Measurements from ENCODE around the gene PCDHA9. TPM values are rescaled to one million over a fixed set of nuclear protein-coding genes. Genes with fewer than 3 reads are reported as not detected.

The PCDHA9 gene
- total and polyA plus RNA-seq, 2 experiments from 2014 or later: 0.57 to 2.5 TPM

GRCh38 chr5:140883373-140883772, 35.2 kb downstream of the PCDHA9 start:
- Histone ChIP-seq H3K27me3 (no peaks in the 10 kb centered on the region), H3K9me3 (ENCODE audit: low read depth) (peaks cover 6% of the 10 kb centered on the region), H3K36me3 (replicated peaks; ENCODE audit: insufficient read depth, low read depth) (no peaks in the 10 kb centered on the region), H3K79me2 (peaks cover 15% of the 10 kb centered on the region), H3K27ac (no peak overlapping the region), H3K4me2 (no peak overlapping the region), H2AFZ (no peak overlapping the region), H4K20me1 (ENCODE audit: insufficient read depth, poor library complexity, severe bottlenecking) (no peaks in the 10 kb centered on the region), H3K4me3 (no peak overlapping the region), H3K4me1 (ENCODE audit: insufficient read depth) (no peaks in the 10 kb centered on the region), H3K9me2 (replicated peaks; ENCODE audit: insufficient read depth) (no peaks in the 10 kb centered on the region)
- 99% methylated on average over 41 of the region's 41 CpGs for WGBS (ENCODE audit: low lambda C conversion rate, missing lambda C conversion rate)
- TF ChIP-seq EZH2 (IDR thresholded peaks at IDR 0.05; ENCODE audit: borderline replicate concordance) (no peak), CTCF (IDR thresholded peaks at IDR 0.05; ENCODE audit: poor library complexity) (no peak), EZH2phosphoT487 (IDR thresholded peaks at IDR 0.05; ENCODE audit: low read depth, severe bottlenecking, unreplicated experiment) (no peak)
- DNase-seq (ENCODE audit: low spot score): no peak

GRCh38 chr5:140883927-140884697, 35.9 kb downstream of the PCDHA9 start:
- Histone ChIP-seq H3K27me3 (no peaks in the 10 kb centered on the region), H3K9me2 (replicated peaks; ENCODE audit: insufficient read depth) (no peaks in the 10 kb centered on the region), H3K4me1 (ENCODE audit: insufficient read depth) (no peaks in the 10 kb centered on the region), H3K4me3 (no peak overlapping the region), H2AFZ (no peak overlapping the region), H3K9me3 (ENCODE audit: low read depth) (peaks cover 6% of the 10 kb centered on the region), H3K27ac (no peak overlapping the region), H3K79me2 (peaks cover 10% of the 10 kb centered on the region), H3K4me2 (no peak overlapping the region), H3K36me3 (replicated peaks; ENCODE audit: insufficient read depth, low read depth) (no peaks in the 10 kb centered on the region), H4K20me1 (ENCODE audit: insufficient read depth, poor library complexity, severe bottlenecking) (no peaks in the 10 kb centered on the region)
- TF ChIP-seq EZH2 (IDR thresholded peaks at IDR 0.05; ENCODE audit: borderline replicate concordance) (no peak), CTCF (IDR thresholded peaks at IDR 0.05; ENCODE audit: poor library complexity) (no peak), EZH2phosphoT487 (IDR thresholded peaks at IDR 0.05; ENCODE audit: low read depth, severe bottlenecking, unreplicated experiment) (no peak)
- WGBS (ENCODE audit: low lambda C conversion rate, missing lambda C conversion rate): 100% methylated on average over 61 of the region's 79 CpGs
- no peak for DNase-seq (ENCODE audit: low spot score)

Other genes starting within 250 kb of the PCDHA9 start
- 0.84 and 2.3 TPM in 2 replicates for gene CD14, start 215.2 kb upstream of the PCDHA9 start, total RNA-seq
- gene CD14, start 215.2 kb upstream of the PCDHA9 start, polyA plus RNA-seq: 0.45 and 1.9 TPM in 2 replicates
- 10.0 and 25.8 TPM in 2 replicates for gene TMCO6, start 208.9 kb upstream of the PCDHA9 start, total RNA-seq
- 9.3 and 13.1 TPM in 2 replicates for gene TMCO6, start 208.9 kb upstream of the PCDHA9 start, polyA plus RNA-seq
- 82.7 and 82.9 TPM in 2 replicates for gene NDUFA2, start 200.8 kb upstream of the PCDHA9 start, total RNA-seq
- gene NDUFA2, start 200.8 kb upstream of the PCDHA9 start, polyA plus RNA-seq: 161 and 182 TPM in 2 replicates
- 68.7 and 72.2 TPM in 2 replicates for gene IK, start 200.6 kb upstream of the PCDHA9 start, total RNA-seq
- 75.0 and 83.2 TPM in 2 replicates for gene IK, start 200.6 kb upstream of the PCDHA9 start, polyA plus RNA-seq
- 21.2 and 21.4 TPM in 2 replicates for gene WDR55, start 183.5 kb upstream of the PCDHA9 start, total RNA-seq
- 23.0 and 25.6 TPM in 2 replicates for gene WDR55, start 183.5 kb upstream of the PCDHA9 start, polyA plus RNA-seq
- gene DND1, start 174.8 kb upstream of the PCDHA9 start, total RNA-seq: 0.36 and 1.3 TPM in 2 replicates
- 0.52 and 0.85 TPM in 2 replicates for gene DND1, start 174.8 kb upstream of the PCDHA9 start, polyA plus RNA-seq
- gene HARS1, start 157.0 kb upstream of the PCDHA9 start, total RNA-seq: 40.0 and 41.1 TPM in 2 replicates
- gene HARS1, start 157.0 kb upstream of the PCDHA9 start, polyA plus RNA-seq: 56.6 and 58.8 TPM in 2 replicates
- gene HARS2, start 156.9 kb upstream of the PCDHA9 start, total RNA-seq: 22.8 and 26.9 TPM in 2 replicates
- 28.6 and 32.3 TPM in 2 replicates for gene HARS2, start 156.9 kb upstream of the PCDHA9 start, polyA plus RNA-seq
- 37.7 and 40.9 TPM in 2 replicates for gene ZMAT2, start 147.9 kb upstream of the PCDHA9 start, total RNA-seq
- 29.5 and 47.6 TPM in 2 replicates for gene ZMAT2, start 147.9 kb upstream of the PCDHA9 start, polyA plus RNA-seq
- gene PCDHA1, start 62.2 kb upstream of the PCDHA9 start, total RNA-seq: 0.04 TPM in 1 of 2 replicates, not detected in the other
- gene PCDHA1, start 62.2 kb upstream of the PCDHA9 start, polyA plus RNA-seq: not detected in 2 replicates
- gene PCDHA2, start 53.5 kb upstream of the PCDHA9 start, total RNA-seq: 2.3 and 3.9 TPM in 2 replicates
- 2.0 and 2.6 TPM in 2 replicates for gene PCDHA2, start 53.5 kb upstream of the PCDHA9 start, polyA plus RNA-seq
- gene PCDHA3, start 47.3 kb upstream of the PCDHA9 start, total RNA-seq: 0.84 and 1.1 TPM in 2 replicates
- 0.12 and 0.49 TPM in 2 replicates for gene PCDHA3, start 47.3 kb upstream of the PCDHA9 start, polyA plus RNA-seq
- 25.2 and 30.0 TPM in 2 replicates for gene PCDHA4, start 41.3 kb upstream of the PCDHA9 start, total RNA-seq
- 9.1 and 12.3 TPM in 2 replicates for gene PCDHA4, start 41.3 kb upstream of the PCDHA9 start, polyA plus RNA-seq
- gene PCDHA5, start 26.8 kb upstream of the PCDHA9 start, total RNA-seq: 2.2 and 2.5 TPM in 2 replicates
- 0.15 and 0.45 TPM in 2 replicates for gene PCDHA5, start 26.8 kb upstream of the PCDHA9 start, polyA plus RNA-seq
- gene PCDHA6, start 20.4 kb upstream of the PCDHA9 start, total RNA-seq: 3.2 and 3.4 TPM in 2 replicates
- 0.27 and 0.38 TPM in 2 replicates for gene PCDHA6, start 20.4 kb upstream of the PCDHA9 start, polyA plus RNA-seq
- 1.7 and 3.3 TPM in 2 replicates for gene PCDHA7, start 14.1 kb upstream of the PCDHA9 start, total RNA-seq
- gene PCDHA7, start 14.1 kb upstream of the PCDHA9 start, polyA plus RNA-seq: 0.11 and 0.95 TPM in 2 replicates
- 1.6 and 1.9 TPM in 2 replicates for gene PCDHA8, start 7.2 kb upstream of the PCDHA9 start, total RNA-seq
- 0.13 and 0.44 TPM in 2 replicates for gene PCDHA8, start 7.2 kb upstream of the PCDHA9 start, polyA plus RNA-seq
- gene PCDHA10, start 7.5 kb downstream of the PCDHA9 start, total RNA-seq: 9.7 and 13.8 TPM in 2 replicates
- gene PCDHA10, start 7.5 kb downstream of the PCDHA9 start, polyA plus RNA-seq: 7.4 and 7.7 TPM in 2 replicates
- 1.8 and 4.5 TPM in 2 replicates for gene PCDHA11, start 20.6 kb downstream of the PCDHA9 start, total RNA-seq
- 2.5 TPM in 2 replicates for gene PCDHA11, start 20.6 kb downstream of the PCDHA9 start, polyA plus RNA-seq
- gene PCDHA12, start 26.9 kb downstream of the PCDHA9 start, total RNA-seq: 18.7 TPM in 2 replicates
- gene PCDHA12, start 26.9 kb downstream of the PCDHA9 start, polyA plus RNA-seq: 7.2 and 7.8 TPM in 2 replicates
- gene PCDHA13, start 33.7 kb downstream of the PCDHA9 start, total RNA-seq: 4.1 and 4.3 TPM in 2 replicates
- 0.27 and 1.2 TPM in 2 replicates for gene PCDHA13, start 33.7 kb downstream of the PCDHA9 start, polyA plus RNA-seq
- 6.3 and 7.0 TPM in 2 replicates for gene PCDHAC1, start 77.9 kb downstream of the PCDHA9 start, total RNA-seq
- 0.41 and 1.3 TPM in 2 replicates for gene PCDHAC1, start 77.9 kb downstream of the PCDHA9 start, polyA plus RNA-seq
- gene PCDHAC2, start 118.1 kb downstream of the PCDHA9 start, total RNA-seq: 6.8 and 11.3 TPM in 2 replicates
- gene PCDHAC2, start 118.1 kb downstream of the PCDHA9 start, polyA plus RNA-seq: 5.4 and 6.4 TPM in 2 replicates
- gene PCDHB1, start 203.0 kb downstream of the PCDHA9 start, total RNA-seq: 0.16 and 0.17 TPM in 2 replicates
- not detected in 2 replicates for gene PCDHB1, start 203.0 kb downstream of the PCDHA9 start, polyA plus RNA-seq
- gene PCDHB2, start 246.2 kb downstream of the PCDHA9 start, total RNA-seq: 23.0 and 27.7 TPM in 2 replicates
- 27.3 and 29.4 TPM in 2 replicates for gene PCDHB2, start 246.2 kb downstream of the PCDHA9 start, polyA plus RNA-seq